WTC11 (cell line): ENCODE measurements around the gene APOL2. TPM values are rescaled to one million over a fixed set of nuclear protein-coding genes. Genes with fewer than 3 reads are reported as not detected.

Experiments
- ATAC-seq: fragments of 200-7000 bp; cut with Tn5 transposase; 2 replicates; pipeline ENCODE4 v1.10.0; 2021; ENCODE audit warnings: mild to moderate bottlenecking, moderate library complexity
- CTCF ChIA-PET: fragments of 300-600 bp; sonication (Branson Sonifier 250); formaldehyde crosslinking; loops from one replicate; lab custom pipeline; 2021; ENCODE audit warnings: antibody characterized with exemption; lab: Charles Lee
- POLR2A ChIA-PET: fragments of 350-600 bp; sonication (Branson Sonifier 250); formaldehyde crosslinking; loops from one replicate; lab custom pipeline; 2021; ENCODE audit warnings: antibody characterized with exemption; lab: Charles Lee
- DNase-seq: peaks from one replicate; pipeline ENCODE4 v3.0.0; 2021; ENCODE audit warnings: low spot score
- H3K27ac Mint-ChIP-seq: 2 replicates; pipeline ENCODE4 v1.8.0; 2021; ENCODE audit warnings: mixed read lengths
- H3K27me3 Mint-ChIP-seq: 2 replicates; pipeline ENCODE4 v1.8.0; 2021; ENCODE audit warnings: low read depth, mild to moderate bottlenecking, moderate library complexity, mixed read lengths
- H3K36me3 Mint-ChIP-seq: 2 replicates; pipeline ENCODE4 v1.8.0; 2021; ENCODE audit warnings: mixed read lengths
- H3K4me1 Mint-ChIP-seq: 2 replicates; pipeline ENCODE4 v1.8.0; 2022; ENCODE audit warnings: mixed read lengths
- H3K4me3 Mint-ChIP-seq: 2 replicates; pipeline ENCODE4 v1.8.0; 2021; ENCODE audit warnings: mild to moderate bottlenecking, moderate library complexity, mixed read lengths
- H3K9me3 Mint-ChIP-seq: 2 replicates; pipeline ENCODE4 v1.8.0; 2021; ENCODE audit warnings: mixed read lengths
- CREM ChIP-seq: sonication (generic); formaldehyde crosslinking; IDR thresholded peaks from 2 replicates; pipeline ENCODE4 v1.8.1; 2022; ENCODE audit warnings: mild to moderate bottlenecking, missing genetic modification reagents, moderate library complexity
- JAZF1 ChIP-seq: fragments of 250-450 bp; sonication (Bioruptor Pico); IDR thresholded peaks from 2 replicates; pipeline ENCODE4 v1.9.0; 2021; ENCODE audit warnings: moderate library complexity, mild to moderate bottlenecking, inconsistent platforms
- KAT7 ChIP-seq: sonication (generic); formaldehyde crosslinking; IDR thresholded peaks from 2 replicates; pipeline ENCODE4 v1.8.1; 2023; ENCODE audit warnings: missing genetic modification reagents, mild to moderate bottlenecking, borderline replicate concordance
- NFE2L1 ChIP-seq: sonication (generic); formaldehyde crosslinking; IDR thresholded peaks from 2 replicates; pipeline ENCODE4 v1.8.1; 2023; ENCODE audit warnings: missing genetic modification reagents
- NR3C1 ChIP-seq: sonication (generic); formaldehyde crosslinking; conservative IDR thresholded peaks from 2 replicates; pipeline ENCODE4 v1.8.1; 2023; ENCODE audit warnings: low read depth, mild to moderate bottlenecking, missing genetic modification reagents
- RELA ChIP-seq: sonication (generic); formaldehyde crosslinking; IDR thresholded peaks from 2 replicates; pipeline ENCODE4 v1.8.1; 2022; ENCODE audit warnings: missing genetic modification reagents, mild to moderate bottlenecking, borderline replicate concordance
- SMAD3 ChIP-seq: sonication (generic); formaldehyde crosslinking; IDR thresholded peaks from 2 replicates; pipeline ENCODE4 v1.8.0; 2022; ENCODE audit warnings: missing genetic modification reagents, mild to moderate bottlenecking, borderline replicate concordance
- ZNF138 ChIP-seq: sonication (generic); formaldehyde crosslinking; conservative IDR thresholded peaks from 2 replicates; pipeline ENCODE4 v1.8.1; 2022; ENCODE audit warnings: mild to moderate bottlenecking, moderate library complexity, missing genetic modification reagents
- ZNF317 ChIP-seq: sonication (generic); formaldehyde crosslinking; IDR thresholded peaks from 2 replicates; pipeline ENCODE4 v1.8.1; 2023; ENCODE audit warnings: low read depth, mild to moderate bottlenecking, moderate library complexity, missing genetic modification reagents, borderline replicate concordance
- total RNA-seq: library from RNA; stranded (reverse); gene quantifications from 3 replicates; pipeline ENCODE4 v1.2.3, GENCODE V29; 2021
- TF ChIP-seq, protein P1 (sequence below): fragments of 250-450 bp; sonication (Bioruptor Pico); IDR thresholded peaks from 2 replicates; pipeline ENCODE4 v1.8.0; 2021; ENCODE audit warnings: mild to moderate bottlenecking
- TF ChIP-seq, protein P2 (sequence below): sonication (generic); formaldehyde crosslinking; IDR thresholded peaks from 2 replicates; pipeline ENCODE4 v1.8.0; 2022; ENCODE audit warnings: missing genetic modification reagents
- TF ChIP-seq, protein P3 (sequence below): sonication (generic); formaldehyde crosslinking; IDR thresholded peaks from 2 replicates; pipeline ENCODE4 v1.8.0; 2022; ENCODE audit warnings: mild to moderate bottlenecking, missing genetic modification reagents
- TF ChIP-seq, protein P4 (sequence below): sonication (generic); formaldehyde crosslinking; IDR thresholded peaks from 2 replicates; pipeline ENCODE4 v1.8.1; 2023; ENCODE audit warnings: mild to moderate bottlenecking, missing genetic modification reagents, moderate library complexity
- TF ChIP-seq, protein P5 (sequence below): sonication (generic); formaldehyde crosslinking; conservative IDR thresholded peaks from 2 replicates; pipeline ENCODE4 v1.8.1; 2023; ENCODE audit warnings: mild to moderate bottlenecking, low read depth, missing genetic modification reagents, moderate library complexity
- TF ChIP-seq, protein P6 (sequence below): sonication (generic); formaldehyde crosslinking; IDR thresholded peaks from 2 replicates; pipeline ENCODE4 v1.8.0; 2022; ENCODE audit warnings: mild to moderate bottlenecking, missing genetic modification reagents
- TF ChIP-seq, protein P7 (sequence below): sonication (generic); formaldehyde crosslinking; IDR thresholded peaks from 2 replicates; pipeline ENCODE4 v1.8.0; 2022; ENCODE audit warnings: mild to moderate bottlenecking, missing genetic modification reagents
- TF ChIP-seq, protein P8 (sequence below): sonication (generic); formaldehyde crosslinking; IDR thresholded peaks from 2 replicates; pipeline ENCODE4 v1.8.1; 2022; ENCODE audit warnings: missing genetic modification reagents, borderline replicate concordance
- TF ChIP-seq, protein P9 (sequence below): sonication (generic); formaldehyde crosslinking; conservative IDR thresholded peaks from 2 replicates; pipeline ENCODE4 v1.8.1; 2022; ENCODE audit warnings: mild to moderate bottlenecking, missing genetic modification reagents

The APOL2 gene
- total RNA-seq, 1 experiment from 2014 or later = 11.2 TPM

DNA sequence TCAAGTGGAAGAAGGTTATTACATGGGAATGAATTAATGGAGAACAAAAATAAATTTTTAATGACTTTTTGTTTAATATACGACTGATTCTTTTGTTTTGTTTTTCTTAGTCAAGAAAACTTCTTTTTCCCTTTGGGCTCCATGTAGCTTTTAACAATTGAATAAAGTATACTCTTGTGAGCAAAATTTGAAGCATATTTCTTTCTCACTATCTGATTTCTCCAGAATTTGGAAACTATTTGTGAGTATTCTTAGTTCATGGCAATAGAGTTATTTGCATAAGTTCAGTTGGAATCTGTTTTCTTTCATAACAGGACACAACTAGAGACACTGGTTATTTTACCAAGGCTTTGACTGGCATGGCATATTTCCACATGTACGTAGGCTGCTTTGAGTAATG, 9.8 kb upstream of the APOL2 start (continued):
- TF ChIP-seq, protein P1, sequence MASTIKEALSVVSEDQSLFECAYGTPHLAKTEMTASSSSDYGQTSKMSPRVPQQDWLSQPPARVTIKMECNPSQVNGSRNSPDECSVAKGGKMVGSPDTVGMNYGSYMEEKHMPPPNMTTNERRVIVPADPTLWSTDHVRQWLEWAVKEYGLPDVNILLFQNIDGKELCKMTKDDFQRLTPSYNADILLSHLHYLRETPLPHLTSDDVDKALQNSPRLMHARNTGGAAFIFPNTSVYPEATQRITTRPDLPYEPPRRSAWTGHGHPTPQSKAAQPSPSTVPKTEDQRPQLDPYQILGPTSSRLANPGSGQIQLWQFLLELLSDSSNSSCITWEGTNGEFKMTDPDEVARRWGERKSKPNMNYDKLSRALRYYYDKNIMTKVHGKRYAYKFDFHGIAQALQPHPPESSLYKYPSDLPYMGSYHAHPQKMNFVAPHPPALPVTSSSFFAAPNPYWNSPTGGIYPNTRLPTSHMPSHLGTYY = no peak
- TF ChIP-seq, protein P2, sequence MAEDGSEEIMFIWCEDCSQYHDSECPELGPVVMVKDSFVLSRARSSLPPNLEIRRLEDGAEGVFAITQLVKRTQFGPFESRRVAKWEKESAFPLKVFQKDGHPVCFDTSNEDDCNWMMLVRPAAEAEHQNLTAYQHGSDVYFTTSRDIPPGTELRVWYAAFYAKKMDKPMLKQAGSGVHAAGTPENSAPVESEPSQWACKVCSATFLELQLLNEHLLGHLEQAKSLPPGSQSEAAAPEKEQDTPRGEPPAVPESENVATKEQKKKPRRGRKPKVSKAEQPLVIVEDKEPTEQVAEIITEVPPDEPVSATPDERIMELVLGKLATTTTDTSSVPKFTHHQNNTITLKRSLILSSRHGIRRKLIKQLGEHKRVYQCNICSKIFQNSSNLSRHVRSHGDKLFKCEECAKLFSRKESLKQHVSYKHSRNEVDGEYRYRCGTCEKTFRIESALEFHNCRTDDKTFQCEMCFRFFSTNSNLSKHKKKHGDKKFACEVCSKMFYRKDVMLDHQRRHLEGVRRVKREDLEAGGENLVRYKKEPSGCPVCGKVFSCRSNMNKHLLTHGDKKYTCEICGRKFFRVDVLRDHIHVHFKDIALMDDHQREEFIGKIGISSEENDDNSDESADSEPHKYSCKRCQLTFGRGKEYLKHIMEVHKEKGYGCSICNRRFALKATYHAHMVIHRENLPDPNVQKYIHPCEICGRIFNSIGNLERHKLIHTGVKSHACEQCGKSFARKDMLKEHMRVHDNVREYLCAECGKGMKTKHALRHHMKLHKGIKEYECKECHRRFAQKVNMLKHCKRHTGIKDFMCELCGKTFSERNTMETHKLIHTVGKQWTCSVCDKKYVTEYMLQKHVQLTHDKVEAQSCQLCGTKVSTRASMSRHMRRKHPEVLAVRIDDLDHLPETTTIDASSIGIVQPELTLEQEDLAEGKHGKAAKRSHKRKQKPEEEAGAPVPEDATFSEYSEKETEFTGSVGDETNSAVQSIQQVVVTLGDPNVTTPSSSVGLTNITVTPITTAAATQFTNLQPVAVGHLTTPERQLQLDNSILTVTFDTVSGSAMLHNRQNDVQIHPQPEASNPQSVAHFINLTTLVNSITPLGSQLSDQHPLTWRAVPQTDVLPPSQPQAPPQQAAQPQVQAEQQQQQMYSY (CRISPR knock-in tag) = no peak
- TF ChIP-seq, protein P3, sequence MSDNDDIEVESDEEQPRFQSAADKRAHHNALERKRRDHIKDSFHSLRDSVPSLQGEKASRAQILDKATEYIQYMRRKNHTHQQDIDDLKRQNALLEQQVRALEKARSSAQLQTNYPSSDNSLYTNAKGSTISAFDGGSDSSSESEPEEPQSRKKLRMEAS = no peak
- TF ChIP-seq, protein P4, sequence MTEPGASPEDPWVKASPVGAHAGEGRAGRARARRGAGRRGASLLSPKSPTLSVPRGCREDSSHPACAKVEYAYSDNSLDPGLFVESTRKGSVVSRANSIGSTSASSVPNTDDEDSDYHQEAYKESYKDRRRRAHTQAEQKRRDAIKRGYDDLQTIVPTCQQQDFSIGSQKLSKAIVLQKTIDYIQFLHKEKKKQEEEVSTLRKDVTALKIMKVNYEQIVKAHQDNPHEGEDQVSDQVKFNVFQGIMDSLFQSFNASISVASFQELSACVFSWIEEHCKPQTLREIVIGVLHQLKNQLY (CRISPR knock-in tag) = no peak
- TF ChIP-seq, protein P5, sequence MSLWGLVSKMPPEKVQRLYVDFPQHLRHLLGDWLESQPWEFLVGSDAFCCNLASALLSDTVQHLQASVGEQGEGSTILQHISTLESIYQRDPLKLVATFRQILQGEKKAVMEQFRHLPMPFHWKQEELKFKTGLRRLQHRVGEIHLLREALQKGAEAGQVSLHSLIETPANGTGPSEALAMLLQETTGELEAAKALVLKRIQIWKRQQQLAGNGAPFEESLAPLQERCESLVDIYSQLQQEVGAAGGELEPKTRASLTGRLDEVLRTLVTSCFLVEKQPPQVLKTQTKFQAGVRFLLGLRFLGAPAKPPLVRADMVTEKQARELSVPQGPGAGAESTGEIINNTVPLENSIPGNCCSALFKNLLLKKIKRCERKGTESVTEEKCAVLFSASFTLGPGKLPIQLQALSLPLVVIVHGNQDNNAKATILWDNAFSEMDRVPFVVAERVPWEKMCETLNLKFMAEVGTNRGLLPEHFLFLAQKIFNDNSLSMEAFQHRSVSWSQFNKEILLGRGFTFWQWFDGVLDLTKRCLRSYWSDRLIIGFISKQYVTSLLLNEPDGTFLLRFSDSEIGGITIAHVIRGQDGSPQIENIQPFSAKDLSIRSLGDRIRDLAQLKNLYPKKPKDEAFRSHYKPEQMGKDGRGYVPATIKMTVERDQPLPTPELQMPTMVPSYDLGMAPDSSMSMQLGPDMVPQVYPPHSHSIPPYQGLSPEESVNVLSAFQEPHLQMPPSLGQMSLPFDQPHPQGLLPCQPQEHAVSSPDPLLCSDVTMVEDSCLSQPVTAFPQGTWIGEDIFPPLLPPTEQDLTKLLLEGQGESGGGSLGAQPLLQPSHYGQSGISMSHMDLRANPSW (CRISPR knock-in tag) = no peak
- TF ChIP-seq, protein P6, sequence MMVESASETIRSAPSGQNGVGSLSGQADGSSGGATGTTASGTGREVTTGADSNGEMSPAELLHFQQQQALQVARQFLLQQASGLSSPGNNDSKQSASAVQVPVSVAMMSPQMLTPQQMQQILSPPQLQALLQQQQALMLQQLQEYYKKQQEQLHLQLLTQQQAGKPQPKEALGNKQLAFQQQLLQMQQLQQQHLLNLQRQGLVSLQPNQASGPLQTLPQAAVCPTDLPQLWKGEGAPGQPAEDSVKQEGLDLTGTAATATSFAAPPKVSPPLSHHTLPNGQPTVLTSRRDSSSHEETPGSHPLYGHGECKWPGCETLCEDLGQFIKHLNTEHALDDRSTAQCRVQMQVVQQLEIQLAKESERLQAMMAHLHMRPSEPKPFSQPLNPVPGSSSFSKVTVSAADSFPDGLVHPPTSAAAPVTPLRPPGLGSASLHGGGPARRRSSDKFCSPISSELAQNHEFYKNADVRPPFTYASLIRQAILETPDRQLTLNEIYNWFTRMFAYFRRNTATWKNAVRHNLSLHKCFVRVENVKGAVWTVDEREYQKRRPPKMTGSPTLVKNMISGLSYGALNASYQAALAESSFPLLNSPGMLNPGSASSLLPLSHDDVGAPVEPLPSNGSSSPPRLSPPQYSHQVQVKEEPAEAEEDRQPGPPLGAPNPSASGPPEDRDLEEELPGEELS = no peak

DNA sequence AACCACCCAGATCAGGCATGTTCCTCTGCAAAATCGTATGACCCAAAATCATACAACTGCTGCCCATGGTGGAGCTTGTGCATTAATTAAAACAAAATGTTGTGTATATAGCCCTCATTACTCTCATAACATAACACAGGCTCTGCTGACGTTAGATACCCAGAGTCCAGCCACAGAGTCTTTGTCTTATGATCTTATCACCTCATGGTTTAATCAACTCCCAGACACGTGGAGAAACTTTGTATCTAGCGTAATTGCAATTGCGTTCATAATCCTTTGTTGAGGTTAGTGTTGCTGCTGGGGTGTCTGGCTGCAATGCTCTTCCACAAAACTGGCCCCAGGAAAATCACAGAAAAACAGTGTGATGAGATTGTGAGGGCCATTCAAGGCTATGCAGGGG, 8.6 kb upstream of the APOL2 start:
- H3K4me3 Mint-ChIP-seq = no peak overlapping the region
- TF ChIP-seq RELA (CRISPR knock-in tag) (no peak), JAZF1 (CRISPR knock-in tag) (no peak), KAT7 (CRISPR knock-in tag) (no peak), CREM (no peak), SMAD3 (CRISPR knock-in tag) (no peak), ZNF317 (no peak), NR3C1 (no peak), NFE2L1 (CRISPR knock-in tag) (no peak), ZNF138 (CRISPR knock-in tag) (no peak)
- TF ChIP-seq, protein P7, sequence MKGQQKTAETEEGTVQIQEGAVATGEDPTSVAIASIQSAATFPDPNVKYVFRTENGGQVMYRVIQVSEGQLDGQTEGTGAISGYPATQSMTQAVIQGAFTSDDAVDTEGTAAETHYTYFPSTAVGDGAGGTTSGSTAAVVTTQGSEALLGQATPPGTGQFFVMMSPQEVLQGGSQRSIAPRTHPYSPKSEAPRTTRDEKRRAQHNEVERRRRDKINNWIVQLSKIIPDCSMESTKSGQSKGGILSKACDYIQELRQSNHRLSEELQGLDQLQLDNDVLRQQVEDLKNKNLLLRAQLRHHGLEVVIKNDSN (CRISPR knock-in tag) = no peak
- TF ChIP-seq, protein P2 (CRISPR knock-in tag) = no peak
- TF ChIP-seq, protein P8, sequence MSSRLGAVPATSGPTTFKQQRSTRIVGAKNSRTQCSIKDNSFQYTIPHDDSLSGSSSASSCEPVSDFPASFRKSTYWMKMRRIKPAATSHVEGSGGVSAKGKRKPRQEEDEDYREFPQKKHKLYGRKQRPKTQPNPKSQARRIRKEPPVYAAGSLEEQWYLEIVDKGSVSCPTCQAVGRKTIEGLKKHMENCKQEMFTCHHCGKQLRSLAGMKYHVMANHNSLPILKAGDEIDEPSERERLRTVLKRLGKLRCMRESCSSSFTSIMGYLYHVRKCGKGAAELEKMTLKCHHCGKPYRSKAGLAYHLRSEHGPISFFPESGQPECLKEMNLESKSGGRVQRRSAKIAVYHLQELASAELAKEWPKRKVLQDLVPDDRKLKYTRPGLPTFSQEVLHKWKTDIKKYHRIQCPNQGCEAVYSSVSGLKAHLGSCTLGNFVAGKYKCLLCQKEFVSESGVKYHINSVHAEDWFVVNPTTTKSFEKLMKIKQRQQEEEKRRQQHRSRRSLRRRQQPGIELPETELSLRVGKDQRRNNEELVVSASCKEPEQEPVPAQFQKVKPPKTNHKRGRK (CRISPR knock-in tag) = no peak
- TF ChIP-seq, protein P9, sequence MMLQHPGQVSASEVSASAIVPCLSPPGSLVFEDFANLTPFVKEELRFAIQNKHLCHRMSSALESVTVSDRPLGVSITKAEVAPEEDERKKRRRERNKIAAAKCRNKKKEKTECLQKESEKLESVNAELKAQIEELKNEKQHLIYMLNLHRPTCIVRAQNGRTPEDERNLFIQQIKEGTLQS = no peak

More for the DNA sequence above, 8.6 kb upstream of the APOL2 start:
- H3K36me3 Mint-ChIP-seq = peaks cover 18% of the 10 kb centered on the region
- CTCF ChIA-PET = interaction anchor here (5.1 kb wide), 1 partner anchor 8 kb away, joined by 28 read pairs; the partner anchor contains the start of gene APOL2
- peaks cover 22% of the 10 kb centered on the region for H3K4me1 Mint-ChIP-seq
- ATAC-seq = no peak
- H3K27ac Mint-ChIP-seq = no peak overlapping the region
- H3K9me3 Mint-ChIP-seq = peaks cover 40% of the 10 kb centered on the region
- POLR2A ChIA-PET = no interaction called here
- DNase-seq = no peak
- H3K27me3 Mint-ChIP-seq = peaks cover 6% of the 10 kb centered on the region
